Stimulated activated naive CD8-positive, alpha-beta T cell treated with anti-CD3 and anti-CD28 coated beads, Interleukin-15, Interleukin-2, amounts not matched to agents 100 ng/mL and 50 ng/mL, for 24 hours (primary cell): ENCODE results near the gene FHIP1A.

Experiments used
- H3K27ac Mint-ChIP-seq: one replicate; pipeline ENCODE4 v1.8.0; 2021; ENCODE audit warnings: mild to moderate bottlenecking, mixed read lengths
- H3K27me3 Mint-ChIP-seq: one replicate; pipeline ENCODE4 v1.8.0; 2021; ENCODE audit warnings: mixed read lengths
- H3K36me3 Mint-ChIP-seq: one replicate; pipeline ENCODE4 v1.8.0; 2021; ENCODE audit warnings: low read depth, mixed read lengths
- H3K4me1 Mint-ChIP-seq: one replicate; pipeline ENCODE4 v1.8.0; 2021; ENCODE audit warnings: low read depth, mixed read lengths
- H3K4me3 Mint-ChIP-seq: one replicate; pipeline ENCODE4 v1.8.0; 2021; ENCODE audit warnings: mild to moderate bottlenecking, mixed read lengths
- H3K9me3 Mint-ChIP-seq: one replicate; pipeline ENCODE4 v1.8.0; 2021; ENCODE audit warnings: mixed read lengths

FHIP1A gene

DNA sequence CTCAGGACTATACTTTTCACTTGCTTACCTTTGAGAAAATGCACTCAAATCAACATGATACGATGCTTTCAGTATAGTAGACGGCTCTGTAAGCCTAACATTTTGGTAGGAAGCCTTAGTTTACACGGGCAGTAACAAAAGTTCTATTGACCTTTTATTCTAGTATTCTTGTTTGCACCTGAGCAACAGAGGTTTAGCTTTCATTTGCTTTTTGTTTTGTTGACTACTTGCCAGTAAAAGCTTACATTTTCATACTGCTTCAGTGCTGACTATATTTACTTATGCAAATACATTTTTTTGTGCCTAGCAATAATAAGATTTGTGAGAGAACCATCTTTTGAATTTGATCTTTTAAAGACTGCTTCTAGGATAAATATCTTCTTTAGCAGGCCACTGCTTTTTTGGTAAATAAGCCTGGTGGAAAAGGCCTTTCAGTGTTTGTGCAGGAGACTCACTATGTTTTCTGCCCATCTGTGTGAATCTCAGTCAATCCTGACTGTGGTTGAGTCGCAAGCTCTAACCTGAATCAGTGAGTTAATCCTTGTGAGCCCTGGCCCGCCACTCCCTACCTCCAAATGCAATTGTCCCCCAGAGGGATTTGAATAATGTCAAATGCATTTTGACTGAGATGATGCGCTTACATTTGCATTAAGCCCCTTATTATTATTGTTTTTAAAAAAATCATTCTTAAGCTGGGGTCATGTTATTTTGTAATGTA, 21.9 kb downstream of the FHIP1A start:
- H3K9me3 Mint-ChIP-seq = no peaks in the 10 kb centered on the region
- no peaks in the 10 kb centered on the region for H3K36me3 Mint-ChIP-seq
- no peak overlapping the region for H3K4me3 Mint-ChIP-seq
- H3K4me1 Mint-ChIP-seq = no peaks in the 10 kb centered on the region
- peaks cover 17% of the 10 kb centered on the region for H3K27me3 Mint-ChIP-seq
- no peak overlapping the region for H3K27ac Mint-ChIP-seq

DNA sequence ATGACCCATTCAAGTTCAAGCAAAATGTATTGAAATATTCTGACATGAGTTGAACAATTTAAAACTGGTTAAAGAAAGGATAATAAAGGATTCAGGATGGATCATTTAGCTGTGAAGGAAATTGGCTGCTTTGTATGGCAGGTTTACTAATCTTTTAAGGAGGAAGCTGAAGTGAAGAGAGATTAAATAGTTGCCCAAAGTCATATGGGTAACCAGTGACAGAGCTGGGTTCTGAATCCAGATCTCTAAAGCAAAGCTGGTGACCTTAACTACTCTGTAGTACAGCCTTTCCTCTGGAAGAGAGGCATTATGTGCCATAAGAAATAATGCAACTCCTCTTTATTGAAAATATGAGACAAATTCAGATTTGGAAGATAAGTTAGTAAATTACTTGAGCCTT, 22.8 kb downstream of the FHIP1A start:
- peaks cover 19% of the 10 kb centered on the region for H3K27me3 Mint-ChIP-seq
- no peaks in the 10 kb centered on the region for H3K36me3 Mint-ChIP-seq
- no peak overlapping the region for H3K4me3 Mint-ChIP-seq
- no peak overlapping the region for H3K27ac Mint-ChIP-seq
- no peaks in the 10 kb centered on the region for H3K4me1 Mint-ChIP-seq
- no peaks in the 10 kb centered on the region for H3K9me3 Mint-ChIP-seq

DNA sequence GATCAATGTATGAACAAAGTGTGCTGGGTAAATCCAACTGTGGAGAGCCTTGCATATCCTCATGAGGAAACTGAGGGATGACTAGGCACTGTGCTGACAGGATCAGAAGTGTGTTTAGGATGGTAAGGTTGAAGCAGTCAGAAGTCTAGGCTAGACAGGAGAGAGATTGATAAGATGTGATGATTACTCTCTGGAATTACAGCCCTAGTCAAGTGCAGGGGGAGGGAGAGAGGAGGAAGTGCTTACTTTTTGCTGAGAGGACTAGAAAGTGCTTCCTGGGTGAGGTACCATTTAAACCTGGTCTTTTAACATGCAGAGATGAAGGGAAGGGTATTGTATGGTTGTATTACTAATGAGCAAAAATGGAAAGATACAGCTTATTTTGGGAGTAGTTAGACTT, 23.7 kb downstream of the FHIP1A start:
- H3K4me3 Mint-ChIP-seq = no peak overlapping the region
- H3K9me3 Mint-ChIP-seq = no peaks in the 10 kb centered on the region
- no peaks in the 10 kb centered on the region for H3K36me3 Mint-ChIP-seq
- H3K27ac Mint-ChIP-seq = no peak overlapping the region
- H3K4me1 Mint-ChIP-seq = no peaks in the 10 kb centered on the region
- H3K27me3 Mint-ChIP-seq = peaks cover 19% of the 10 kb centered on the region

DNA sequence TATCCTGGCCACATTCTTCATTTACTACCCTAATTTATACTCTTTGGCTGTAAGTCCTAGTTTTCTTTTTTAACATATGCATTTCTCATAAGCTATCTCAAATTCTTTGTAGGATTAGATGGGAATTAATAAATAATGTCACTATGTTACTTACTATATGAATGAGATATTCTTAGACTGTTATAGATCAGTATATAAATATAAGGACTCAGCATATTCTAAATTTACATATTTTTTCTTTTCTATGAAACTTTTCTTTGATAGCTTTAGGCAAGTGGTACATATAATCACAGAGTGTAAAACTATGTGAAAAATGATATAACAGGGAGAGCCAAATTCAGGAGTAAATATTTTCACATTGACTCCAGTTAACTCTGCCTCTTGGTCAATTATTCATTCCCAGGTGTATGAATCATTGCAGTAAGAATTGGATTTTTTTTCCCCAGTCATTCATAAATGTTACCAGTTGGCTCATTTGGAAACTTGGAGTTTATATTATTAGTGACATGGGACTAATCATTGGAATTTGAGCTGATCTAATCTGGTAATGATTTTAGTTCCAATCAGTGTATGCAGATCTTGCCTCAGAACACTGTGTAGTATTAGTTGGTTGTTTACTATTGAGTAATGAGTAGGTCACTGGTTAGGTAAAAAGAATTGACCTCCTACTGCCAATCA, 25.3 kb downstream of the FHIP1A start:
- Mint-ChIP-seq H3K36me3 (no peaks in the 10 kb centered on the region), H3K27ac (no peak overlapping the region), H3K4me3 (no peak overlapping the region), H3K27me3 (peaks cover 19% of the 10 kb centered on the region), H3K9me3 (no peaks in the 10 kb centered on the region), H3K4me1 (no peaks in the 10 kb centered on the region)

DNA sequence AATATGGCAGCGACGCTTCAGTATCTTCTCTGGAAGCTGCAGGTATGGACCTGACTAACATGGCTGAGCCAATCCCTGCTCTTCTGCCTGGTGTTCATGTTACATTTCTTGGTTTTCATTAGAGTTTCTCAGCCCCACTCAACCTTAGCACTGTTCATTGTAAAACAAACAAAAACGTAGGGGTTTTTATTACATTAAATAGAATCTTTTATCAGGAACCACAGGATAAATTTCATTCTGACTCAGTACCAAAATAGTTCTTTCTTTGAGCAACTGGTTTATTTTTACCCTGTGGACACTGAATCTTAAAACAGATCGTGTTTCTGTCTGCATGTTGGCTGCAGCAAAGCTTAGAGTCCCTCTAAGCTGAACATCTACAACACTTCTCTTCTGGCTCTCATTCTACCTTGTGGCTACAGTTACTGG, 27.1 kb downstream of the FHIP1A start:
- Mint-ChIP-seq H3K27me3 (peaks cover 15% of the 10 kb centered on the region), H3K9me3 (no peaks in the 10 kb centered on the region), H3K4me3 (no peak overlapping the region), H3K36me3 (no peaks in the 10 kb centered on the region), H3K27ac (no peak overlapping the region), H3K4me1 (no peaks in the 10 kb centered on the region)

DNA sequence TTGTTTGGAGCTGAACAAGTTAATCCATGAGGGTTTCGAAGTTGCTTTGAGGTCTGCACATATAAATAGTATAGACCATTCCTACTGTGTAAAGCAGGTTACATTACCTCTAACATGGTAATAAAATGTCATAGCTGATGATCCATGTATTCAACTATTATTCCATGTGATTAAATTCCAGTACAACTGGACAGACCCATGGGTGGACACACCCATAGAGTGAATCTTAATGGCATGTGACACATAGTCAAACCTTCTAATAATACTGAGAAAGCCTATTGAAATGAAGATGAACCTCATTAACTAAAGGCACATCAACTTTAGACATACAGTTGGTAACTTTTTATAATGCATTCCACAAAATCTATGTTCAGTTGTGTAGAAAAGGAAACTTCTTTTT, 28.5 kb downstream of the FHIP1A start:
- no peak overlapping the region for H3K27ac Mint-ChIP-seq
- no peaks in the 10 kb centered on the region for H3K9me3 Mint-ChIP-seq
- peaks cover 14% of the 10 kb centered on the region for H3K27me3 Mint-ChIP-seq
- no peaks in the 10 kb centered on the region for H3K36me3 Mint-ChIP-seq
- H3K4me1 Mint-ChIP-seq = no peaks in the 10 kb centered on the region
- H3K4me3 Mint-ChIP-seq = no peak overlapping the region

DNA sequence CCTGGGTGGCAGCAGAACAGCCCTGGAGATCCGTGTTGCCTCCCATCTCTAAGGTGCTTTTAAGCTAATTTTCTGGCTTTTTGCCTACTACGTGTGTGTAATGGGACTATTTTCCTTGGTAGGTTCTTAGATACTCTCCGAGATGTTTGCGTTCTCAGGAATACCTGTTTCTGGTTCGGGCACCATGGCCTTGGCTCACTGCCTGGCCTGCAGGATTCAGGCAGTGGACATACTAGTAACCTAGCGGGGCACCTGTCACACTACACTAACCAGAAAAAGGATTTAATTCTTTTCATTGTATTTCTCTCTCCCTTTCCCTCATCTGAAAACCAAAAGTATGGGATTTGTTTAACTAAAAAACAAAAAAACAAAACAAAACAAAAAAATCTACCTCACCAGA, 29.2 kb downstream of the FHIP1A start:
- H3K36me3 Mint-ChIP-seq = no peaks in the 10 kb centered on the region
- H3K4me3 Mint-ChIP-seq = no peak overlapping the region
- H3K4me1 Mint-ChIP-seq = no peaks in the 10 kb centered on the region
- no peaks in the 10 kb centered on the region for H3K9me3 Mint-ChIP-seq
- H3K27me3 Mint-ChIP-seq = peaks cover 8% of the 10 kb centered on the region
- H3K27ac Mint-ChIP-seq = no peak overlapping the region

DNA sequence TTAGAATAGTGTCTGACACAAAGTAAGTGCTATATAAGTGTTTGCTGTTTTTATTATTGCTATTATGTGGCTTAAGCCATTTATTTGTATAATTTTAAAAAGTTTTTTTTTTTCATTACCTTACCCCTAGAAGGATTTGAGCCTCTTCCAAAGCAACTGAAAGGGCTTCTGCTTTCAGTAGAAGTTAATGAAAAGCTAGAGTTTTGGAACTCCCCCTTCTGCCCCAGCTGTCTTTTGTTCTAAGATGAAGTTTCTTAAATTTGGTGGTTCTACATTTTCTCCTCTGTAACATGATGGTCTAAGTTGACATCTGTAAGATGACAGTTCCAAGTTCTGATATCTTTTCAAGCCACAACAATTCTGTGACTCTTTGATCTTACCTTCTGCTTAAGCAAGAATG, 30.3 kb downstream of the FHIP1A start:
- Mint-ChIP-seq H3K27ac (no peak overlapping the region), H3K36me3 (no peaks in the 10 kb centered on the region), H3K4me1 (no peaks in the 10 kb centered on the region), H3K27me3 (peaks cover 6% of the 10 kb centered on the region), H3K4me3 (no peak overlapping the region), H3K9me3 (no peaks in the 10 kb centered on the region)

DNA sequence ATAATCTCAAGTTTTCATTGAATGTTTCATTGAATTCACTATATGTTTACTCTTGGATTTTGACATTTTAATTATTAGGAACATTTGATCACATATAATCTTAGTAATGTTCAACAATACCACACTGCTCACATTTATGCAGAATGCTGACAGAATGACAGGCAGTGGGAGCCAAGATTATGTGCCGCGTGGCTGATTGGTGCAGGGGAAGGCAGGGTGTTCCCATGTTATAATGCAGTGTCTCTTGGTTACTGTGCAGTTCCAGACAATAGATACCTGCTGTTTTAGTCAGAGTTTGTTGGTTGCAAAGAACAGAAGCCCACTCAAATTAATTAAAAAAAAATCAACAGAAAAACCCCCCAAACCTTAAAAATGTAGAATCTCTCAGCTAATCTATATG, 33.0 kb downstream of the FHIP1A start:
- no peaks in the 10 kb centered on the region for H3K9me3 Mint-ChIP-seq
- H3K27ac Mint-ChIP-seq = no peak overlapping the region
- no peak overlapping the region for H3K4me3 Mint-ChIP-seq
- peaks cover 11% of the 10 kb centered on the region for H3K27me3 Mint-ChIP-seq
- H3K4me1 Mint-ChIP-seq = no peaks in the 10 kb centered on the region
- H3K36me3 Mint-ChIP-seq = no peaks in the 10 kb centered on the region

DNA sequence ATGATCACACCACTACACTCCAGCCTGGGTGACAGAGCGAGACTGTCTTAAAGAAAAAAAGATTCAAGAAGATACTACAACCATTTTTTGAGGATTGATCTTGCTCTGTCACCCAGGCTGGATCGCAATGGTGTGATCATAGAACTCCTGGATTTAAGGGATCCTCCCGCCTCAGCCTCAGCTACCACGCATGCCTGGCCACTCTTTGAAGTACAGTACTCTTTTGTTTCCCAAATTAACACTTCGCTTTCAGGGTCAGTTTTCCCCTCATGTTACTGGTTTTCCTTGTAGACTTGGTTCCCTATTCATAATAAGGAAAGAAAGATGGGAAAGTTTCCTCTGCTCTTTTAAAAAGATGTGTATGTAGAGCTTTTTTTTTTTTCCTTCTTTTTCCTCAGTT, 34.3 kb downstream of the FHIP1A start:
- Mint-ChIP-seq H3K4me1 (no peaks in the 10 kb centered on the region), H3K9me3 (no peaks in the 10 kb centered on the region), H3K27ac (no peak overlapping the region), H3K27me3 (peaks cover 11% of the 10 kb centered on the region), H3K36me3 (no peaks in the 10 kb centered on the region), H3K4me3 (no peak overlapping the region)

DNA sequence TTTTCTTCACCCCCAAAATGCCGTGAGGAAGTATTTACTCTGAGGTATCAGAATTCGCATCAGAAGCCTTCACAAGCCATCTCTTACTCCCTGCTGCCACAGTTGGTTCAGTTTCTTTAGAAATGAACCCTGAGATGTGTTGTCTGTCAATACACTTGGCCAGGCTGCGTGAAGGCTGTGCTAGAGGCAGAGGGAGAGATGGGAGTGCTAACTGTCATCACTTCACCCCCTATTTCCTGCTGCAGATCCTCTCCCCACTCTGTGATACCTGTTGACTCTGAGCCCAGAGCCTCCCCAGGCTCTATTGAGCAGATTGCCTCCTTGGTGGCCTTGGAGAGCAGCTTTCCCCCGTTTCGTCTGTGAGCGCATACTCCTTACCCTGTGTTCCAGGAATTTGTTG, 34.8 kb downstream of the FHIP1A start:
- Mint-ChIP-seq H3K27me3 (peaks cover 11% of the 10 kb centered on the region), H3K36me3 (no peaks in the 10 kb centered on the region), H3K27ac (no peak overlapping the region), H3K4me1 (no peaks in the 10 kb centered on the region), H3K4me3 (no peak overlapping the region), H3K9me3 (no peaks in the 10 kb centered on the region)

DNA sequence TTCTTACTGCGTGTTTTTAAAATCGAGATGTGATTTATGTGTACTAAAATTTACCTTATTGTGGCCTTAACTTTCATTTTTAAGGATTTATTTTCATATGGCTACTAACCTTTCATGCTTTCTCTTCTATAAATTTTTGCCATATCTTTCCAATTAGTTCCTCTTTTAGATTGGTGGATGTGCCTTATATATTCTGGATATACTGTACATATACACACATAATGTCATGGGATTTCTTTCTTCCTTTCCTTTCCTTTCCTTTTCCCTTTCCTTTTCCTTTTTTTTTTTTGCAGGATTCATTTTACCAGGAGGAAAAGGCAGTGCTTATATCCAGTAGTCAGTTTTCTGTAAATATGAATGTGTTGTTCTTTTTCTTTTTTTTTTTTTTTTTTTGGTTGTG, 37.2 kb downstream of the FHIP1A start:
- no peaks in the 10 kb centered on the region for H3K36me3 Mint-ChIP-seq
- no peaks in the 10 kb centered on the region for H3K9me3 Mint-ChIP-seq
- H3K4me3 Mint-ChIP-seq = no peak overlapping the region
- no peaks in the 10 kb centered on the region for H3K4me1 Mint-ChIP-seq
- H3K27me3 Mint-ChIP-seq = peaks cover 11% of the 10 kb centered on the region
- H3K27ac Mint-ChIP-seq = no peak overlapping the region

DNA sequence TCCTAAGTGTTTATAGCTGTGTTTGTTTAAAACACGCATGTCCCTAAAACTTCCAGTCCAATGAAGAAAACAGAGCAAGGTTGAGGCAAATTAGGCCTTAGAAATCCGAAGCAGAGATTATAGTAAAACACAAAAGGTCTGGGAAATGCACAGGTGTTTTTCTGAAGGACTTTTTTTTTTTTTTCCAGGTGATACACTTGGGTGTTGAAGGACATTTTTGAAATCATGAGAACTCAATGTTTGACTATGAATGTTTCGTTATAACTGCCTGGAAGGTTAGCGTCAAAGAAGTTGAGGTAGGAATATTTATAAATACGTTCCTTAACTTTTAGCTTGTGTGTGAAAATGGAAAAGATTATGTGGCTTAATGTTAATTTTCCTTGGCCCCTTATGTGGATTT, 45.5 kb downstream of the FHIP1A start:
- Mint-ChIP-seq H3K4me1 (no peaks in the 10 kb centered on the region), H3K4me3 (no peak overlapping the region), H3K9me3 (no peaks in the 10 kb centered on the region), H3K27me3 (peaks cover 10% of the 10 kb centered on the region), H3K27ac (no peak overlapping the region), H3K36me3 (no peaks in the 10 kb centered on the region)

DNA sequence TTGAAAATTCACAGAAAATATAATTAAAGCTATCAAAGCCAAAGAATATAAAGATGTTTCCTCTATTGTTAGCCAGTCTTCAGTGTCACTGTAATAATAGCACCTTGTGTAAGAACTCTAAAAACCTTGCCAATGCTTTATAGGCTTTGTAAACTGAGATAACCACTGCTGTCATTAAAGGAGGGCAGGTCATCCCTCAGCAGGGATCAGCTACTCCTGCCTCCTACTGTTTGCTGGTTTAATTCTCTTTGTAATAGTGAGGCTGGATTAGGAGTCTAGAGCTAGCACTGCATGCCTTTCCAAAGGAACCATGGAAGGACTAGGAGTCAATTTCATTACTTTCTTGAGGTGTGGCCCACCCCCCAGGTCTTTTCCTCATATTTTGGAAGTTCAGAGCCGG, 46.2 kb downstream of the FHIP1A start:
- Mint-ChIP-seq H3K4me3 (no peak overlapping the region), H3K27me3 (peaks cover 10% of the 10 kb centered on the region), H3K4me1 (no peaks in the 10 kb centered on the region), H3K9me3 (no peaks in the 10 kb centered on the region), H3K36me3 (no peaks in the 10 kb centered on the region), H3K27ac (no peak overlapping the region)

DNA sequence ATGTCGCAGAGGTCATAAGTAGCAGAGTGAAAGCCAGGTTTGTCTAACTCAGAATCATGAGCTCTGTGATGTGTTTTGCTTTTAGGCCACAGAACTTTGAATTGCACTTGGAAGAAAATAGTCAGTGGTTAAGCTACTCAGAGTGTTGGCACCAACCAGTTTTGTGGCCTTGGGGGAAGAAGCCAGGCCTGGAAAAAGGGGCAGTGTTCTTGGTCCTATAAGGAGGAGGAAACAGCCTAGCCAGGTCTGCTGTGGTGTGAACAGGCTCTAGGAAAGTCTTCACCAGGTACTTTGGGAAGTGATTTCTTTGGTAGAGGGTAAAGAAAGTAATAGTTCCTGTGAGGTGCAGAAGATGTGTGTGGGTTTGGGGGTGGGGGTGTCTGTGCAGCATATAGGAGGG, 49.2 kb downstream of the FHIP1A start:
- no peak overlapping the region for H3K27ac Mint-ChIP-seq
- peaks cover 10% of the 10 kb centered on the region for H3K27me3 Mint-ChIP-seq
- H3K36me3 Mint-ChIP-seq = no peaks in the 10 kb centered on the region
- H3K4me3 Mint-ChIP-seq = no peak overlapping the region
- H3K4me1 Mint-ChIP-seq = no peaks in the 10 kb centered on the region
- H3K9me3 Mint-ChIP-seq = no peaks in the 10 kb centered on the region
